ACC112 (cell line): ENCODE results near the gene PLD2.
"Not testable (repeated sequence)": the region's sequence is repeated elsewhere in the genome, so short reads cannot be mapped to it uniquely, and the experiment has no call there.

Source experiments
- H2AFZ ChIP-seq: fragments of 200-600 bp; sonication (generic); one replicate; pipeline ENCODE4 v1.6.0; 2017; ENCODE audit warnings: antibody characterized with exemption, low read length; ENCODE audit not compliant: unreplicated experiment
- H3K27ac ChIP-seq: fragments of 200-600 bp; sonication (generic); 2 replicates; pipeline ENCODE4 v1.5.1; 2014; ENCODE audit warnings: low read depth, mild to moderate bottlenecking, antibody characterized with exemption, low read length, moderate library complexity
- H3K27me3 ChIP-seq: fragments of 200-600 bp; sonication (generic); 2 replicates; pipeline ENCODE4 v1.6.1; 2014; ENCODE audit warnings: mild to moderate bottlenecking, antibody characterized with exemption, low read length, moderate library complexity, mixed read lengths; ENCODE audit not compliant: insufficient read depth
- H3K36me3 ChIP-seq: fragments of 200-600 bp; sonication (generic); 2 replicates; pipeline ENCODE4 v1.6.1; 2016; ENCODE audit warnings: mild to moderate bottlenecking, antibody characterized with exemption, low read length, moderate library complexity, mixed read lengths; ENCODE audit not compliant: insufficient read depth
- H3K4me1 ChIP-seq: fragments of 200-600 bp; sonication (generic); one replicate; pipeline ENCODE4 v1.6.1; 2016; ENCODE audit warnings: low read length, mixed read lengths; ENCODE audit not compliant: insufficient read depth, unreplicated experiment, control insufficient read depth
- H3K4me3 ChIP-seq: fragments of 200-600 bp; sonication (generic); 2 replicates; pipeline ENCODE4 v1.5.1; 2014; ENCODE audit warnings: mild to moderate bottlenecking, low read depth, low read length
- H3K79me2 ChIP-seq: fragments of 200-600 bp; sonication (generic); one replicate; pipeline ENCODE4 v1.6.0; 2016; ENCODE audit warnings: low read length; ENCODE audit not compliant: control insufficient read depth, unreplicated experiment, insufficient read depth

PLD2 gene

GRCh38 chr17:4858068-4858881 is 51.3 kb downstream of the PLD2 start:
- Histone ChIP-seq H3K27ac (no peak overlapping the region), H3K36me3 (peaks cover 4% of the 10 kb centered on the region; the same call in 1 of the 2 replicates), H2AFZ (no peak overlapping the region), H3K4me1 (peaks cover 14% of the 10 kb centered on the region), H3K27me3 (no peaks in the 10 kb centered on the region), H3K79me2 (peaks cover 7% of the 10 kb centered on the region), H3K4me3 (no peak overlapping the region)

- Histone ChIP-seq H3K27ac (no peak overlapping the region), H3K4me3 (no peak overlapping the region), H3K4me1 (peaks cover 14% of the 10 kb centered on the region), H2AFZ (no peak overlapping the region), H3K27me3 (no peaks in the 10 kb centered on the region), H3K79me2 (peaks cover 7% of the 10 kb centered on the region), H3K36me3 (peaks cover 4% of the 10 kb centered on the region; the same call in 1 of the 2 replicates)
These were observed 51.9 kb downstream of the PLD2 start for GRCh38 chr17:4858882-4859260.

- H3K79me2 ChIP-seq = peaks cover 5% of the 10 kb centered on the region
- H3K27ac ChIP-seq = no peak overlapping the region
- H3K27me3 ChIP-seq = no peaks in the 10 kb centered on the region
- no peak overlapping the region for H2AFZ ChIP-seq
- H3K36me3 ChIP-seq = peaks cover 4% of the 10 kb centered on the region; the same call in 1 of the 2 replicates
- no peak overlapping the region for H3K4me3 ChIP-seq
- peaks cover 14% of the 10 kb centered on the region for H3K4me1 ChIP-seq
These were observed 53.1 kb downstream of the PLD2 start for GRCh38 chr17:4859816-4860625.

GRCh38 chr17:4860651-4861050 is 53.7 kb downstream of the PLD2 start:
- Histone ChIP-seq H3K4me3 (no peak overlapping the region), H3K79me2 (peaks cover 5% of the 10 kb centered on the region), H3K27me3 (no peaks in the 10 kb centered on the region), H3K4me1 (peaks cover 14% of the 10 kb centered on the region), H3K36me3 (peaks cover 4% of the 10 kb centered on the region; the same call in 1 of the 2 replicates), H3K27ac (no peak overlapping the region), H2AFZ (no peak overlapping the region)

- no peak overlapping the region for H3K4me3 ChIP-seq
- no peaks in the 10 kb centered on the region for H3K27me3 ChIP-seq
- peaks cover 14% of the 10 kb centered on the region for H3K4me1 ChIP-seq
- H3K79me2 ChIP-seq = peaks cover 3% of the 10 kb centered on the region
- peaks cover 4% of the 10 kb centered on the region; the same call in 1 of the 2 replicates for H3K36me3 ChIP-seq
- H3K27ac ChIP-seq = no peak overlapping the region
- no peak overlapping the region for H2AFZ ChIP-seq
These were observed 54.1 kb downstream of the PLD2 start for GRCh38 chr17:4861052-4861451.

- Histone ChIP-seq H3K27ac (no peak overlapping the region), H3K79me2 (no peaks in the 10 kb centered on the region), H3K4me3 (no peak overlapping the region), H3K36me3 (peaks cover 4% of the 10 kb centered on the region; the same call in 1 of the 2 replicates), H3K27me3 (no peaks in the 10 kb centered on the region), H2AFZ (no peak overlapping the region), H3K4me1 (peaks cover 12% of the 10 kb centered on the region)
These were observed 55.8 kb downstream of the PLD2 start for GRCh38 chr17:4862720-4863119.

- peaks cover 7% of the 10 kb centered on the region for H3K4me1 ChIP-seq
These were observed 56.4 kb downstream of the PLD2 start for GRCh38 chr17:4863321-4863720.

GRCh38 chr17:4867535-4867934 is 60.6 kb downstream of the PLD2 start:
- not testable (repeated sequence) for H3K36me3 ChIP-seq, H3K27ac ChIP-seq, H3K27me3 ChIP-seq, H3K79me2 ChIP-seq, H3K4me3 ChIP-seq, H3K4me1 ChIP-seq, H2AFZ ChIP-seq

More at GRCh38 chr17:4863321-4863720, 56.4 kb downstream of the PLD2 start:
- peaks cover 4% of the 10 kb centered on the region; the same call in 1 of the 2 replicates for H3K36me3 ChIP-seq
- H2AFZ ChIP-seq = no peak overlapping the region
- H3K79me2 ChIP-seq = no peaks in the 10 kb centered on the region
- no peak overlapping the region for H3K27ac ChIP-seq
- H3K4me3 ChIP-seq = no peak overlapping the region
- H3K27me3 ChIP-seq = no peaks in the 10 kb centered on the region

- H3K4me3 ChIP-seq, H3K4me1 ChIP-seq, H3K79me2 ChIP-seq, H2AFZ ChIP-seq, H3K27me3 ChIP-seq, H3K27ac ChIP-seq, H3K36me3 ChIP-seq: not testable (repeated sequence)
These were observed 62.4 kb downstream of the PLD2 start for GRCh38 chr17:4869058-4869998.

- H3K4me1 ChIP-seq = no peaks in the 10 kb centered on the region
- no peak overlapping the region for H3K4me3 ChIP-seq
- H2AFZ ChIP-seq = no peak overlapping the region
- no peaks in the 10 kb centered on the region for H3K36me3 ChIP-seq
- H3K79me2 ChIP-seq = peaks cover 2% of the 10 kb centered on the region
- H3K27me3 ChIP-seq = no peaks in the 10 kb centered on the region
- no peak overlapping the region for H3K27ac ChIP-seq
These were observed 63.9 kb downstream of the PLD2 start for GRCh38 chr17:4870855-4871254.
